ENCODE results near the gene NPTX1. TPM values are rescaled to one million over a fixed set of nuclear protein-coding genes. Genes with fewer than 3 reads are reported as not detected.
"Not testable (repeated sequence)": the region's sequence is repeated elsewhere in the genome, so short reads cannot be mapped to it uniquely, and the experiment has no call there.

The NPTX1 gene
- total RNA-seq, 1 donor from 2014 or later = not detected

DNA sequence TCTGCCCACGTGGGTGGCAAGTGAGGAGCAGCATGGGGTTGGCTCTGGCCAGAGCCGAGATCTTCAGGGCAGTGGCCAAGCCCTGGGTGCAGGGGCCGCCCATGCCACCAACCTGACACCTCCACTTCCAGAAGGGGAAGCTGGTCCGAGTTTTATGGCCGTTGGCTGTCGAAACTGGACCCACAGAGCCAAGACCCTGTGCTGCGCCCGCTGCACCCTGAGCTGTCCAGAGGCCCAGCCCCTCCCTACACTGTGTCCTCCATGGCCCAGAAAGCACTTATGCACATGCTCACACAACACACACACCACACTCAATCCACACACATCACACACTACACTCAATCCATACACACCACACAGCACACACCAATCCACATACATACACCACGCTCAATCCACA is 34.4 kb upstream of the NPTX1 start:
- no peak for DNase-seq (ENCODE audit: low read depth)
- TF ChIP-seq, protein P1, sequence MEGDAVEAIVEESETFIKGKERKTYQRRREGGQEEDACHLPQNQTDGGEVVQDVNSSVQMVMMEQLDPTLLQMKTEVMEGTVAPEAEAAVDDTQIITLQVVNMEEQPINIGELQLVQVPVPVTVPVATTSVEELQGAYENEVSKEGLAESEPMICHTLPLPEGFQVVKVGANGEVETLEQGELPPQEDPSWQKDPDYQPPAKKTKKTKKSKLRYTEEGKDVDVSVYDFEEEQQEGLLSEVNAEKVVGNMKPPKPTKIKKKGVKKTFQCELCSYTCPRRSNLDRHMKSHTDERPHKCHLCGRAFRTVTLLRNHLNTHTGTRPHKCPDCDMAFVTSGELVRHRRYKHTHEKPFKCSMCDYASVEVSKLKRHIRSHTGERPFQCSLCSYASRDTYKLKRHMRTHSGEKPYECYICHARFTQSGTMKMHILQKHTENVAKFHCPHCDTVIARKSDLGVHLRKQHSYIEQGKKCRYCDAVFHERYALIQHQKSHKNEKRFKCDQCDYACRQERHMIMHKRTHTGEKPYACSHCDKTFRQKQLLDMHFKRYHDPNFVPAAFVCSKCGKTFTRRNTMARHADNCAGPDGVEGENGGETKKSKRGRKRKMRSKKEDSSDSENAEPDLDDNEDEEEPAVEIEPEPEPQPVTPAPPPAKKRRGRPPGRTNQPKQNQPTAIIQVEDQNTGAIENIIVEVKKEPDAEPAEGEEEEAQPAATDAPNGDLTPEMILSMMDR (conservative IDR thresholded peaks at IDR 0.05; ENCODE audit: low read depth, low read length) = no peak
- no peak overlapping the region for H3K4me3 ChIP-seq (ENCODE audit: low read depth, low read length)

DNA sequence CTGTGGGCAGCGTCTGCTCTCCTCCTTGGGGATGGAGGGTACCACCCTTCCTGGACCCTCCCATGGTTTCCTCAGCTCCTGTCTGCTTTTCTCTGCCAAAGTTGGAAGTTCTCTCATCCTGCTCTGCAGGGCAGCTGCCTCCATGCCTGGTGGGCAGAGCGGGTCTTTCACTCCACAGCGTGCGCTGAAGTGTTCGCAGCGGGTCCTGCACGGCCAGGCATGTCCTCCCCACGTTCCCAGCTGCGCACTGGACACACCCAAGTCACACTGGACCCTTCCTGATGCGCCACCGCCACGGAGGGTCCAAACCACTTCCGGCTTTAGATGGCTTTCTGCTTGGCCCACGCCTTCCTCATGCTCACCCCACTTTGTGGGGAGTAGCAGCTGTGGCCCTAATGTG is 33.7 kb upstream of the NPTX1 start:
- TF ChIP-seq, protein P1 (conservative IDR thresholded peaks at IDR 0.05; ENCODE audit: low read depth, low read length) = no peak
- H3K4me3 ChIP-seq (ENCODE audit: low read depth, low read length) = no peak overlapping the region

DNA sequence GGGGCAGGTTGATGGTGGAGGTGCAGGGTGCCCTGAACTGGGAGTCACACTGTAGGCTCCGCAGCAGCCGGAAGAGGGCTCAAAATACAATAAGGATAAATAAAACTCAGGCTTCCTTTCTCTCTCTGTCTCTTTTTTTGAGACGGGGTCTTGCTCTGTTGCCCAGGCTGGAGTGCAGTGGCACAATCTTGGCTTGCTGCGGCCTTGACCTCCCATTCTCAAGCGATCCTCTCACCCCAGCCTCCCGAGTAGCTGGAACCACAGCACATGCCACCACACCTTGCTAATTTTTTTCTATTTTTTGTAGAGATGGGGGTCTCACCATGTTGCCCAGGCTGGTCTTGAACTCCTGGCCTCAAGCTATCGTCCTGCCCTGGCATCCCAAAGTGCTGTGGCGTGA is 32.9 kb upstream of the NPTX1 start:
- DNase-seq (ENCODE audit: low read depth) = no peak
- H3K4me3 ChIP-seq (ENCODE audit: low read depth, low read length) = no peak overlapping the region
- TF ChIP-seq, protein P1 (conservative IDR thresholded peaks at IDR 0.05; ENCODE audit: low read depth, low read length) = no peak

More for the DNA sequence above, 33.7 kb upstream of the NPTX1 start:
- no peak for DNase-seq (ENCODE audit: low read depth)

DNA sequence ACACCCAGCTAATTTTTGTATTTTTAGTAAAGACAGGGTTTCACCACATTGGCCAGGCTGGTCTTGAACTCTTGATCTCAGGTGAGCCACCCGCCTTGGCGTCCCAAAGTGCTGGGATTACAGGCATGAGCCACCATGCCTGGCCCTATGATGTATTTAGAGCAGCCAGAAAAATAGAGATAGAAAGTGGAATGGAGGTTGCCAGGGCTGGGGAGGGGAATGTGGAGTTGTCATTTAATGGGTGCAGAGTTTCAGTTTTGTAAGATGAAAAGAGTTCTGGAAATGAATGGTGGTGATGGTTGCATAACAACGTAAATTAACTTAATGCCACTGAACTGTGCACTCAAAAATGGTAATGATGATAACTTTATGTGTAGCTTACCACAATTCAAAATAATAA is 31.6 kb upstream of the NPTX1 start:
- TF ChIP-seq, protein P1 (conservative IDR thresholded peaks at IDR 0.05; ENCODE audit: low read depth, low read length) = no peak
- no peak overlapping the region for H3K4me3 ChIP-seq (ENCODE audit: low read depth, low read length)
- DNase-seq (ENCODE audit: low read depth) = no peak

DNA sequence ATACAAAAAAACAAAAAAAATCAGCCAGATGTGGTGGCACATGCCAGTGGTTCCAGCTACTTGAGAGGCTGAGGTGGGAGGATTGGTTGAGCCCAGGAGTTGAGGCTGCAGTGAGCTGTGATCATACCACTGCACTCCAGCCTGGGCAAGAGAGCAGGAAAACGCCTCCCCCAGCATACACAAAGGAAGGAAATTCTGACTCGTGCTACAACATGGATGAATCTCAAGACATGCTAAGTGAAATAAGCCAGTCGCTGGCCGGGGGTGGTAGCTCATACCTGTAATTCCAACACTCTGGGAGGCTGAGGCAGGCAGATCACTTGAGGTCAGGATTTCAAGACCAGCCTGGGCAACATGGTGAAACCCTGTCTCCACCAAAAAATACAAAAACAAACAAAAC is 30.8 kb upstream of the NPTX1 start:
- not testable (repeated sequence) for DNase-seq (ENCODE audit: low read depth)

DNA sequence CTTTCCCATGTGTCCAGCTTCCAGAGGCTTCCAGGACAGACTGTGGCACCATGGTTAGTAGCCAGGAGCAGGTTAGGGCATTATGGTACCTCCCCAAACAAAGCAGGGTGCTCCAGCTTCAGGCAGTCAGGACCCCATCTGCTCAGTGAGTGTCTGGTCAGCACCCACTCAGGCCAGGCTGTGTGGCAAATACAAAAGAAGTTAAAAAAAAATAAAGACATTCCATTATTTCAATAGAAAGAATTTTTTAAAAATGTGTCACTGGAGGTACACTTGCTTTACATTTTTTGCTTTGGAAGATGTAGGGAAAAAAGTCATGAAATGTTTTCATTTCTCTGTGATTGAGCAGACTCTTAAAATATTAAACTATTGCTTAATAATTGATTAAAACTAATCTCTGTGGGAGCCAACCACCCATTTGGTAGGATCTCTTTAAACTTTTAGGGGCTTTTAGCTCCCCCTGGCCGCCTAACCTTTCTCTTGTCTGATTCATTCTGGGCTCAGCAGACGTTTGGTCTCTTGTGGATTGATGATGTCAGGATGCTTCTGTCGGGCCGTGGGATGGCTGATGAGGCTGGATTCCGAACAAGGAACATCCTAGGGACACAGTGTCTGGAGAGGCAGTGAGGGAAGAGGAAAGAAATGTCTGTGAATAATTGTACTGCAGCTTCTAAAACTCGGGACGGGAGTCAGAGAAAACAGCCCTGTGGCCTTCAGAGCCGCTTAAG is 28.4 kb upstream of the NPTX1 start:
- no peak for DNase-seq (ENCODE audit: low read depth)
- TF ChIP-seq, protein P1 (conservative IDR thresholded peaks at IDR 0.05; ENCODE audit: low read depth, low read length) = no peak
- H3K4me3 ChIP-seq (ENCODE audit: low read depth, low read length) = no peak overlapping the region

More for the DNA sequence above, 30.8 kb upstream of the NPTX1 start:
- H3K4me3 ChIP-seq (ENCODE audit: low read depth, low read length) = not testable (repeated sequence)

DNA sequence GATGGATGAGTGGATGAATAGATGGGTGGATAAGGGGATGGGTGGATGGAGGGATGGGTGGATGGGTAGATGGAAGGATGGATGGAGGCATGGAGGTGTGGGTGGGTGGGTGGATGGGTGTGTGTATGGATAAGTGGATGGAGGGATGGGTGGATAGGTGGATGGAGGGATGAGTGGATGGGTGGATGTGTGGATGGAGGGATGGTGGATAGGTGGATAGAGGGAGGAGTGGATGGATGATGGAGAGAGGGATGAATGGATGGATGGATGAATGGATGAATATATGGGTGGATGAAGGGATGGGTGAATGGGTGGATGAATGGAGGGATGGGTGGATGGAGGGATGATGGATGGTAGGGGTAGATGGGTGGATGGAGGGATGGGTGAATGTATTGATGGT is 27.5 kb upstream of the NPTX1 start:
- no peak overlapping the region for H3K4me3 ChIP-seq (ENCODE audit: low read depth, low read length)
- TF ChIP-seq, protein P1 (conservative IDR thresholded peaks at IDR 0.05; ENCODE audit: low read depth, low read length) = no peak

More for the DNA sequence above, 27.5 kb upstream of the NPTX1 start:
- no peak for DNase-seq (ENCODE audit: low read depth)
